Lower lobe of right lung (tissue), 2 donors: ENCODE data around the gene ZNF277. TPM values are rescaled to one million over a fixed set of nuclear protein-coding genes. Genes with fewer than 3 reads are reported as not detected.

Experiments
- ATAC-seq, 2 donors: fragments of 200-7000 bp; cut with Tn5 transposase; one replicate each; pipeline ENCODE4 v1.9.1; 2020 to 2022; ENCODE audit warnings: mild to moderate bottlenecking in 2 of 2, moderate library complexity in 2 of 2
- DNase-seq: peaks from one replicate; pipeline ENCODE4 v3.0.0-alpha.2; 2020
- H3K27ac ChIP-seq: fragments of 200-600 bp; one replicate; pipeline ENCODE4 v1.8.0; 2022
- H3K27me3 ChIP-seq: fragments of 200-600 bp; one replicate; pipeline ENCODE4 v1.8.0; 2022; ENCODE audit warnings: low read depth
- H3K36me3 ChIP-seq: fragments of 200-600 bp; one replicate; pipeline ENCODE4 v1.8.0; 2022; ENCODE audit warnings: mild to moderate bottlenecking
- H3K4me1 ChIP-seq: fragments of 200-600 bp; one replicate; pipeline ENCODE4 v1.8.0; 2022
- H3K4me3 ChIP-seq: fragments of 200-600 bp; one replicate; pipeline ENCODE4 v1.8.0; 2022; ENCODE audit warnings: mild to moderate bottlenecking
- H3K9me3 ChIP-seq: fragments of 200-600 bp; one replicate; pipeline ENCODE4 v1.8.0; 2022
- CTCF ChIP-seq: fragments of 200-600 bp; IDR thresholded peaks from one replicate; pipeline ENCODE4 v1.8.0; 2022; ENCODE audit warnings: antibody characterized with exemption, mild to moderate bottlenecking
- intact Hi-C: fragments of 100-400 bp; cut with DNase I; formaldehyde crosslinking; loops from one replicate; pipeline ENCODE4 v1.11.0; 2022
- total RNA-seq: library from RNA; stranded (reverse); fragmentation: NEBNext Ultra II Directional; extraction: Animal tissue kit (Norgen Biotek cat#: 25700); gene quantifications from one replicate; pipeline ENCODE4 v1.2.1, GENCODE V29; 2021
- donor health status: DM: no; HTN: yes; CAD: no; lungs with severe emphysema.

ZNF277 gene
- total RNA-seq, 1 donor from 2014 or later, result 33.3 TPM

GRCh38 chr7:112192236-112193154 is 14.0 kb upstream of the ZNF277 start:
- TF ChIP-seq CTCF, result no peak
- intact Hi-C loops, result no loop called here
- no peaks in the 10 kb centered on the region for H3K36me3 ChIP-seq
- H3K9me3 ChIP-seq, result no peaks in the 10 kb centered on the region
- H3K4me3 ChIP-seq, result no peak overlapping the region
- peaks cover 28% of the 10 kb centered on the region for H3K4me1 ChIP-seq
- H3K27ac ChIP-seq, result no peak overlapping the region
- H3K27me3 ChIP-seq, result no peaks in the 10 kb centered on the region
- ATAC-seq, result peak in 1 of 2 donors; percentile 69
- no peak for DNase-seq

- Histone ChIP-seq H3K27me3 (no peaks in the 10 kb centered on the region), H3K4me3 (no peak overlapping the region), H3K4me1 (peaks cover 39% of the 10 kb centered on the region), H3K27ac (no peak overlapping the region), H3K9me3 (no peaks in the 10 kb centered on the region), H3K36me3 (no peaks in the 10 kb centered on the region)
- no peak for DNase-seq
- intact Hi-C loops, result no loop called here
- ATAC-seq, result no peak
- no peak for TF ChIP-seq CTCF
These were observed 12.5 kb upstream of the ZNF277 start for GRCh38 chr7:112193915-112194502.

GRCh38 chr7:112195717-112196116 is 10.8 kb upstream of the ZNF277 start:
- no peak for TF ChIP-seq CTCF
- DNase-seq (no peak), ATAC-seq (no peak)
- intact Hi-C loops, result no loop called here
- H3K4me3 ChIP-seq, result no peak overlapping the region
- no peak overlapping the region for H3K27ac ChIP-seq
- H3K4me1 ChIP-seq, result peaks cover 43% of the 10 kb centered on the region
- no peaks in the 10 kb centered on the region for H3K27me3 ChIP-seq
- H3K9me3 ChIP-seq, result no peaks in the 10 kb centered on the region
- H3K36me3 ChIP-seq, result no peaks in the 10 kb centered on the region

- DNase-seq (no peak), ATAC-seq (no peak)
- no peak for TF ChIP-seq CTCF
- intact Hi-C loops, result no loop called here
- H3K36me3 ChIP-seq, result no peaks in the 10 kb centered on the region
- H3K4me1 ChIP-seq, result peaks cover 40% of the 10 kb centered on the region
- H3K27me3 ChIP-seq, result no peaks in the 10 kb centered on the region
- no peak overlapping the region for H3K4me3 ChIP-seq
- no peaks in the 10 kb centered on the region for H3K9me3 ChIP-seq
- no peak overlapping the region for H3K27ac ChIP-seq
These were observed 9.2 kb upstream of the ZNF277 start for GRCh38 chr7:112197322-112197721.

- Histone ChIP-seq H3K4me3 (no peak overlapping the region), H3K27me3 (no peaks in the 10 kb centered on the region), H3K36me3 (no peaks in the 10 kb centered on the region), H3K27ac (no peak overlapping the region), H3K4me1 (peaks cover 42% of the 10 kb centered on the region), H3K9me3 (no peaks in the 10 kb centered on the region)
- no peak for TF ChIP-seq CTCF
- ATAC-seq (peak in 1 of 2 donors; percentile 34), DNase-seq (no peak)
- intact Hi-C loops, result no loop called here
These were observed 7.3 kb upstream of the ZNF277 start for GRCh38 chr7:112199035-112199655.
